Caco-2 (cell line): ENCODE data around the gene CAMK1D. TPM values are rescaled to one million over a fixed set of nuclear protein-coding genes. Genes with fewer than 3 reads are reported as not detected.
"Not testable (repeated sequence)": the region's sequence is repeated elsewhere in the genome, so short reads cannot be mapped to it uniquely, and the experiment has no call there.

Source experiments
- BruUV-seq: library from RNA; stranded (reverse); fragments of 400-500 nt; replicated peaks from 2 replicates; lab custom pipeline; 2021; lab: Mats Ljungman, UMichigan
- CTCF ChIA-PET: fragments of 300-600 bp; sonication (Branson Sonifier 250); formaldehyde crosslinking; loops from one replicate; lab custom pipeline; 2022; ENCODE audit warnings: antibody characterized with exemption; lab: Charles Lee
- POLR2A ChIA-PET: fragments of 300-600 bp; sonication (Branson Sonifier 250); formaldehyde crosslinking; loops from one replicate; lab custom pipeline; 2022; ENCODE audit warnings: antibody characterized with exemption; lab: Charles Lee
- DNase-seq, 2 experiments: peaks; one replicate each; pipeline versions ENCODE4 v3.0.0 to v3.0.0-alpha.2; 2020 to 2022
- H3K27me3 ChIP-seq: replicated peaks from 2 replicates; pipeline ENCODE4 v1.6.0; 2011; ENCODE audit warnings: low read length; ENCODE audit not compliant: control insufficient read depth, insufficient read depth
- H3K36me3 ChIP-seq: 2 replicates; pipeline ENCODE4 v1.5.1; 2011; ENCODE audit warnings: low read length; ENCODE audit not compliant: control insufficient read depth, insufficient read depth
- H3K4me1 ChIP-seq: fragments of 250-450 bp; sonication (Bioruptor Pico); 2 replicates; pipeline ENCODE4 v1.5.1; 2020; ENCODE audit warnings: mild to moderate bottlenecking
- H3K4me3 ChIP-seq: 2 replicates; pipeline ENCODE4 v1.5.1; 2011; ENCODE audit warnings: low read depth, mild to moderate bottlenecking, control low read depth, low read length
- H3K9me3 ChIP-seq: fragments of 250-450 bp; sonication (Bioruptor Pico); 2 replicates; pipeline ENCODE4 v1.5.1; 2020; ENCODE audit warnings: mild to moderate bottlenecking, moderate library complexity
- H3K27ac Mint-ChIP-seq: one replicate; pipeline ENCODE4 v1.8.0; 2022; ENCODE audit warnings: mixed read lengths; ENCODE audit not compliant: unreplicated experiment
- H3K27me3 Mint-ChIP-seq: one replicate; pipeline ENCODE4 v1.8.0; 2022; ENCODE audit warnings: mixed read lengths; ENCODE audit not compliant: insufficient read depth, unreplicated experiment
- H3K36me3 Mint-ChIP-seq: one replicate; pipeline ENCODE4 v1.8.0; 2022; ENCODE audit warnings: mild to moderate bottlenecking, mixed read lengths; ENCODE audit not compliant: insufficient read depth, unreplicated experiment
- H3K4me1 Mint-ChIP-seq: one replicate; pipeline ENCODE4 v1.8.0; 2022; ENCODE audit warnings: low read depth, mixed read lengths; ENCODE audit not compliant: unreplicated experiment
- H3K4me3 Mint-ChIP-seq: one replicate; pipeline ENCODE4 v1.8.0; 2022; ENCODE audit warnings: mild to moderate bottlenecking, moderate library complexity, mixed read lengths; ENCODE audit not compliant: unreplicated experiment
- H3K9me3 Mint-ChIP-seq: one replicate; pipeline ENCODE4 v1.8.0; 2022; ENCODE audit warnings: mixed read lengths; ENCODE audit not compliant: unreplicated experiment
- CTCF ChIP-seq, 2 experiments: fragments of 200-600 bp in 1 of 2; IDR thresholded peaks; 1 replicate in 1 of 2; 2 replicates in 1 of 2; pipeline versions ENCODE4 v1.5.1 to v1.8.0; 2011 to 2022; ENCODE audit warnings: antibody characterized with exemption in 1 of 2, control low read depth in 1 of 2, inconsistent platforms in 1 of 2, low read depth in 1 of 2, low read length in 1 of 2, mild to moderate bottlenecking in 1 of 2, moderate library complexity in 1 of 2; ENCODE audit not compliant: insufficient read depth in 1 of 2, severe bottlenecking in 1 of 2, unreplicated experiment in 1 of 2
- intact Hi-C: fragments of 100-400 bp; cut with micrococcal nuclease; formaldehyde crosslinking; loops from one replicate; pipeline ENCODE4 v1.10.0; 2022; ENCODE audit not compliant: unreplicated experiment
- total RNA-seq: library from RNA; stranded (reverse); gene quantifications from 2 replicates; pipeline ENCODE4 v1.2.3, GENCODE V29; 2022

Gene CAMK1D
- total RNA-seq, 1 experiment from 2014 or later = 10.9 TPM

GRCh38 chr10:12862459-12862858, 513.1 kb downstream of the CAMK1D start:
- no peaks in the 10 kb centered on the region for H3K27me3 ChIP-seq
- no peaks in the 10 kb centered on the region for H3K36me3 ChIP-seq
- no peak overlapping the region for H3K27ac Mint-ChIP-seq
- H3K9me3 ChIP-seq = peaks cover 3% of the 10 kb centered on the region; the same call in 1 of the 2 replicates
- CTCF ChIA-PET = no interaction called here
- H3K4me3 ChIP-seq = no peak overlapping the region
- H3K9me3 Mint-ChIP-seq = no peaks in the 10 kb centered on the region
- no peak for DNase-seq
- TF ChIP-seq CTCF (IDR thresholded peaks at IDR 0.05; ENCODE audit: insufficient read depth in 1 of 2, low read depth in 1 of 2, low read length in 1 of 2, severe bottlenecking in 1 of 2, unreplicated experiment in 1 of 2) = no peak
- peaks cover 17% of the 10 kb centered on the region for H3K27me3 Mint-ChIP-seq
- POLR2A ChIA-PET = no interaction called here
- BruUV-seq = no TSS peak
- H3K36me3 Mint-ChIP-seq = no peaks in the 10 kb centered on the region
- intact Hi-C loops = no loop called here
- no peaks in the 10 kb centered on the region for H3K4me1 Mint-ChIP-seq
- no peak overlapping the region for H3K4me3 Mint-ChIP-seq
- no peaks in the 10 kb centered on the region for H3K4me1 ChIP-seq

- intact Hi-C loops, H3K4me1 ChIP-seq, H3K4me3 Mint-ChIP-seq, H3K27ac Mint-ChIP-seq, H3K4me3 ChIP-seq, H3K27me3 Mint-ChIP-seq, DNase-seq, CTCF ChIA-PET, H3K9me3 ChIP-seq, H3K36me3 ChIP-seq, POLR2A ChIA-PET, BruUV-seq, H3K9me3 Mint-ChIP-seq, H3K36me3 Mint-ChIP-seq, H3K4me1 Mint-ChIP-seq, H3K27me3 ChIP-seq: not testable (repeated sequence)
Measured at GRCh38 chr10:12865515-12865914, 516.2 kb downstream of the CAMK1D start.

GRCh38 chr10:12868229-12868628, 518.9 kb downstream of the CAMK1D start:
- DNase-seq = no peak
- H3K27ac Mint-ChIP-seq = no peak overlapping the region

More at GRCh38 chr10:12868229-12868628, 518.9 kb downstream of the CAMK1D start:
- no peaks in the 10 kb centered on the region for H3K4me1 ChIP-seq
- no TSS peak for BruUV-seq
- Mint-ChIP-seq H3K4me1 (no peaks in the 10 kb centered on the region), H3K27me3 (peaks cover 2% of the 10 kb centered on the region), H3K9me3 (no peaks in the 10 kb centered on the region), H3K36me3 (no peaks in the 10 kb centered on the region), H3K4me3 (no peak overlapping the region)
- H3K9me3 ChIP-seq = no peaks in the 10 kb centered on the region
- intact Hi-C loops = no loop called here
- ChIA-PET CTCF (no interaction called here), POLR2A (no interaction called here)
- H3K27me3 ChIP-seq = no peaks in the 10 kb centered on the region
- no peaks in the 10 kb centered on the region for H3K36me3 ChIP-seq
- no peak for TF ChIP-seq CTCF (IDR thresholded peaks at IDR 0.05; ENCODE audit: insufficient read depth in 1 of 2, low read depth in 1 of 2, low read length in 1 of 2, severe bottlenecking in 1 of 2, unreplicated experiment in 1 of 2)
- H3K4me3 ChIP-seq = no peak overlapping the region
